GM12878 (cell line): ENCODE results near the gene RNU1-2. TPM values are rescaled to one million over a fixed set of nuclear protein-coding genes. Genes with fewer than 3 reads are reported as not detected.
A peak's percentile ranks its signal among the peaks of the same experiment; 100 is the strongest.
"Not testable (repeated sequence)": the region's sequence is repeated elsewhere in the genome, so short reads cannot be mapped to it uniquely, and the experiment has no call there.

Source experiments
- ATAC-seq: fragments of 200-7000 bp; cut with Tn5 transposase; 3 replicates; pipeline ENCODE4 v1.9.1; 2020; ENCODE audit warnings: mild to moderate bottlenecking, moderate library complexity
- Bru-seq: library from RNA; stranded (reverse); fragments of 400-500 nt; gene quantifications from one replicate; lab custom pipeline; 2021; lab: Mats Ljungman, UMichigan
- BruChase-seq, 2 experiments: library from RNA; stranded (reverse); fragments of 400-500 nt; gene quantifications; one replicate each; lab custom pipeline; 2021; lab: Mats Ljungman, UMichigan
- BruUV-seq: library from RNA; stranded (reverse); fragments of 400-500 nt; replicated peaks from 2 replicates; lab custom pipeline; 2021; lab: Mats Ljungman, UMichigan
- CTCF ChIA-PET: fragments of 300-600 bp; sonication (Branson Sonifier 250); formaldehyde crosslinking; extraction: SDS; loops from one replicate; lab custom pipeline; 2021; ENCODE audit warnings: inconsistent platforms; lab: Yijun Ruan, JAX
- POLR2A ChIA-PET: fragments of 350-600 bp; formaldehyde crosslinking; extraction: SDS; loops from one replicate; lab custom pipeline; 2021; ENCODE audit warnings: inconsistent platforms; lab: Charles Lee
- RAD21 ChIA-PET: fragments of 300-600 bp; sonication (Branson Sonifier 250); formaldehyde crosslinking; loops from one replicate; lab custom pipeline; 2023; ENCODE audit warnings: antibody characterized with exemption; ENCODE audit not compliant: unreplicated experiment; lab: Charles Lee
- SMC1A ChIA-PET: fragments of 300-600 bp; sonication (Branson Sonifier 250); formaldehyde crosslinking; loops from one replicate; lab custom pipeline; 2023; ENCODE audit not compliant: unreplicated experiment, uncharacterized antibody; lab: Charles Lee
- DNase-seq: peaks from one replicate; pipeline ENCODE4 v3.0.0-alpha.2; 2011; ENCODE audit warnings: low read depth, low spot score
- FAIRE-seq: peaks from 3 replicates; lab custom pipeline; 2011; peaks lifted over from hg19 to GRCh38; lab: Jason Lieb, UNC
- H2AFZ ChIP-seq: 2 replicates; pipeline ENCODE4 v1.6.0; 2011; ENCODE audit warnings: low read depth, low read length, control low read depth; ENCODE audit not compliant: control insufficient read depth
- H3K27ac ChIP-seq: 2 replicates; pipeline ENCODE4 v1.5.1; 2011; ENCODE audit warnings: control low read depth; ENCODE audit not compliant: control insufficient read depth, insufficient read depth
- H3K27me3 ChIP-seq, 2 experiments: replicated peaks in 1 of 2; 2 replicates each; pipeline versions ENCODE4 v1.6.0 to v1.6.1; 2011; ENCODE audit warnings: low read length in 1 of 2; ENCODE audit not compliant: control insufficient read depth in 2 of 2, insufficient read depth in 2 of 2
- H3K36me3 ChIP-seq, 2 experiments: 2 replicates each; pipeline ENCODE4 v1.5.1; 2011; ENCODE audit warnings: low read length in 1 of 2; ENCODE audit not compliant: control insufficient read depth in 2 of 2, insufficient read depth in 2 of 2
- H3K4me1 ChIP-seq: 2 replicates; pipeline ENCODE4 v1.6.1; 2011; ENCODE audit warnings: mild to moderate bottlenecking, low read length, moderate library complexity, mixed read lengths; ENCODE audit not compliant: control insufficient read depth, insufficient read depth
- H3K4me2 ChIP-seq: 2 replicates; pipeline ENCODE4 v1.6.0; 2011; ENCODE audit warnings: control low read depth; ENCODE audit not compliant: control insufficient read depth, insufficient read depth
- H3K4me3 ChIP-seq: fragments of 200-600 bp; sonication (generic); 2 replicates; pipeline ENCODE4 v1.5.1; 2016
- H3K79me2 ChIP-seq: 2 replicates; pipeline ENCODE4 v1.6.0; 2011; ENCODE audit warnings: low read length; ENCODE audit not compliant: control insufficient read depth, insufficient read depth
- H3K9ac ChIP-seq: 2 replicates; pipeline ENCODE4 v1.8.0; 2011; ENCODE audit warnings: low read length, control low read depth, mixed read lengths; ENCODE audit not compliant: control insufficient read depth, insufficient read depth
- H3K9me3 ChIP-seq: replicated peaks from 3 replicates; pipeline ENCODE4 v1.5.1; 2011; ENCODE audit warnings: mild to moderate bottlenecking, low read length; ENCODE audit not compliant: control insufficient read depth, insufficient read depth
- H4K20me1 ChIP-seq: 2 replicates; pipeline ENCODE4 v1.6.0; 2011; ENCODE audit not compliant: control insufficient read depth, insufficient read depth
- CBX5 ChIP-seq: sonication (generic); IDR thresholded peaks from 2 replicates; pipeline ENCODE4 v1.6.1; 2016; ENCODE audit warnings: low read depth, moderate library complexity, mild to moderate bottlenecking, inconsistent platforms
- CREB1 ChIP-seq: IDR thresholded peaks from 2 replicates; pipeline ENCODE4 v1.6.1; 2012; ENCODE audit warnings: low read depth, mild to moderate bottlenecking, inconsistent platforms
- EED ChIP-seq: sonication (generic); IDR thresholded peaks from 2 replicates; pipeline ENCODE4 v1.6.1; 2016; ENCODE audit warnings: antibody characterized with exemption, low read depth
- EGR1 ChIP-seq, 2 experiments: IDR thresholded peaks; 1 replicate in 1 of 2; 2 replicates in 1 of 2; pipeline ENCODE4 v1.6.1; 2011 to 2012; ENCODE audit warnings: low read depth in 2 of 2, low read length in 2 of 2, borderline replicate concordance in 1 of 2, mild to moderate bottlenecking in 1 of 2, moderate library complexity in 1 of 2
- FOXM1 ChIP-seq: IDR thresholded peaks from 2 replicates; pipeline ENCODE4 v1.6.1; 2012; ENCODE audit warnings: low read depth, mild to moderate bottlenecking, inconsistent platforms, low read length, moderate library complexity
- HDAC6 ChIP-seq: fragments of 200-600 bp; sonication (generic); IDR thresholded peaks from one replicate; pipeline ENCODE4 v1.8.0; 2017; ENCODE audit warnings: antibody characterized with exemption; ENCODE audit not compliant: unreplicated experiment
- MEF2A ChIP-seq: IDR thresholded peaks from 2 replicates; pipeline ENCODE4 v1.6.1; 2011; ENCODE audit warnings: low read depth, mild to moderate bottlenecking, low read length, moderate library complexity; ENCODE audit not compliant: insufficient read depth
- PBX3 ChIP-seq: IDR thresholded peaks from 2 replicates; pipeline ENCODE4 v1.6.1; 2011; ENCODE audit warnings: mild to moderate bottlenecking, low read depth, low read length, moderate library complexity; ENCODE audit not compliant: insufficient replicate concordance
- POLR2A ChIP-seq: IDR thresholded peaks from 2 replicates; pipeline ENCODE4 v1.6.1; 2011; ENCODE audit warnings: low read depth, mild to moderate bottlenecking, low read length
- POU2F2 ChIP-seq: IDR thresholded peaks from 3 replicates; pipeline ENCODE4 v1.6.1; 2011; ENCODE audit warnings: low read depth, mild to moderate bottlenecking, low read length, borderline replicate concordance
- RELA ChIP-seq: fragments of 450-650 bp; IDR thresholded peaks from 2 replicates; pipeline ENCODE4 v1.8.0; 2014; ENCODE audit warnings: borderline replicate concordance; ENCODE audit not compliant: partially characterized antibody
- SKIL ChIP-seq: fragments of 450-650 bp; IDR thresholded peaks from 2 replicates; pipeline ENCODE4 v1.6.1; 2017; ENCODE audit warnings: mild to moderate bottlenecking, low read depth, inconsistent platforms; ENCODE audit not compliant: poor library complexity, severe bottlenecking
- TCF3 ChIP-seq: IDR thresholded peaks from 2 replicates; pipeline ENCODE4 v1.6.1; 2012; ENCODE audit warnings: low read depth, mild to moderate bottlenecking, low read length, borderline replicate concordance; ENCODE audit not compliant: insufficient read depth
- ZBED1 ChIP-seq: IDR thresholded peaks from 2 replicates; pipeline ENCODE4 v1.6.1; 2016; ENCODE audit warnings: borderline replicate concordance
- WGBS: methylation state at CpG from one replicate; pipeline ENCODE4 v1.1.6; 2016; ENCODE audit warnings: low lambda C conversion rate; ENCODE audit not compliant: insufficient replicate concordance, insufficient coverage; ENCODE audit errors: missing lambda C conversion rate; 5-methylcytosine and 5-hydroxymethylcytosine counted together
- in situ Hi-C: fragments of 300-500 bp; cut with MboI; formaldehyde crosslinking; loops from 9 replicates; pipeline ENCODE4 v1.14.3; 2018; ENCODE audit warnings: mixed read lengths
- intact Hi-C: fragments of 100-400 bp; cut with micrococcal nuclease; formaldehyde crosslinking; loops from one replicate; pipeline ENCODE4 v1.14.2; 2022; ENCODE audit not compliant: unreplicated experiment
- long read RNA-seq, 2 experiments: library from polyadenylated mRNA; unstranded; transcript quantifications; one replicate each; pipeline ENCODE4 v2.0.0, GENCODE V29; 2019 to 2020
- polyA minus RNA-seq, 3 experiments: library from RNA; depleted of rRNA, polyadenylated mRNA; stranded (reverse); fragments of >200 nt; gene quantifications; 2 replicates each; pipeline ENCODE4 v1.2.3, GENCODE V29; 2011
- polyA plus RNA-seq, 11 experiments: library from polyadenylated mRNA; depleted of rRNA in 4 of 11; unstranded in 6 of 11; stranded (reverse) in 5 of 11; fragments of >200 nt; fragmentation: Nextera tagmentation in 4 of 11; fragmentation: Illumina TruSeq in 1 of 11; extraction: Ambion mirVana in 4 of 11; extraction: Trizol in 1 of 11; gene quantifications; 1 replicate in 1 of 11; 2 replicates in 10 of 11; pipeline versions ENCODE4 v1.2.1 to v1.2.3, GENCODE V29; 2011 to 2016; ENCODE audit warnings: inconsistent platforms in 2 of 11, missing spikeins in 2 of 11, low read depth in 1 of 11
- total RNA-seq, 4 experiments: library from RNA; depleted of rRNA in 3 of 4; stranded (reverse); fragments of >200 nt in 3 of 4; fragmentation: Illumina TruSeq in 1 of 4; extraction: Trizol in 1 of 4; gene quantifications; 2 replicates each; pipeline versions ENCODE4 v1.2.1 to v1.2.3, GENCODE V29; 2013 to 2021

RNU1-2 gene
- total RNA-seq (2013; cell fraction: nucleolus; rRNA removed), result under 0.01 TPM in 2 replicates
- total RNA-seq (2014; rRNA removed), result under 0.01 TPM in 2 replicates
- total RNA-seq (2014; rRNA removed; fragmentation: Illumina TruSeq; extraction: Trizol), result 20,946 and 25,634 TPM in 2 replicates
- total RNA-seq (2021), result 2,403 and 2,678 TPM in 2 replicates
- polyA plus RNA-seq (2011; ENCODE audit: low read depth), result not detected
- 82.4 and 113 TPM in 2 replicates for polyA plus RNA-seq (2011; rRNA removed)
- polyA plus RNA-seq (2011; cell fraction: cytosol; rRNA removed), result under 0.01 TPM in 1 of 2 replicates, not detected in the other
- under 0.01 TPM in 2 replicates for polyA plus RNA-seq (2011; cell fraction: nucleus; rRNA removed)
- 66.2 TPM in 1 of 2 replicates, not detected in the other for polyA plus RNA-seq (2012)
- polyA plus RNA-seq (2014; fragmentation: Illumina TruSeq; extraction: Trizol), result not detected in 2 replicates
- polyA plus RNA-seq (2014; fragmentation: Nextera tagmentation; extraction: Ambion mirVana), result 1 to 10 TPM; 4.5 to 4.9 TPM
- polyA plus RNA-seq (2014; rRNA removed), result not detected in 2 replicates
- 1 to 10 TPM; 2.6 to 3.6 TPM for polyA plus RNA-seq (2016; fragmentation: Nextera tagmentation; extraction: Ambion mirVana)
- under 0.01 and 12,429 TPM in 2 replicates for polyA minus RNA-seq (2011; rRNA and poly(A)+ RNA removed)
- 90,580 and 95,504 TPM in 2 replicates for polyA minus RNA-seq (2011; cell fraction: cytosol; rRNA and poly(A)+ RNA removed)
- polyA minus RNA-seq (2011; cell fraction: nucleus; rRNA and poly(A)+ RNA removed), result 67,711 and 110,374 TPM in 2 replicates
- Bru-seq, nascent RNA, result percentile 97 among the genes with signal in this experiment
- percentile 59 among the genes with signal in this experiment for BruChase-seq, experiment 1, labeled RNA remaining after a 6-hour chase
- percentile 72 among the genes with signal in this experiment for BruChase-seq, experiment 2, labeled RNA remaining after a 2-hour chase
- long read RNA-seq, experiment 1, result 0 reads
- long read RNA-seq, experiment 2, result 0 reads

GRCh38 chr1:16895598-16896315 is at the start of gene RNU1-2:
TSS of gene RNU1-2 (plus strand) at chr1:16895980.
- WGBS, result 0% methylated on average over 16 of the region's 39 CpGs
- peak; percentile 100 for ATAC-seq
- peak within 1 kb of the TSS; percentile 59 for H3K4me2 ChIP-seq
- intact Hi-C loops, result loop anchor here (1.0 to 2.0 kb wide), 2 partner anchors 10 to 151 kb away; no protein-coding TSS in a partner anchor
- POLR2A ChIA-PET, result interaction anchor here (1.3 kb wide), 1 partner anchor 10 kb away, joined by 5 read pairs; no protein-coding TSS in a partner anchor
- H3K4me3 ChIP-seq, result peak within 1 kb of the TSS; percentile 41; the same call in 1 of the 2 replicates
- TSS peak; percentile 100 for BruUV-seq
- peak within 1 kb of the TSS; percentile 58; the same call in 1 of the 2 replicates for H3K9ac ChIP-seq
- H3K9me3 ChIP-seq, FAIRE-seq, H3K36me3 ChIP-seq, H3K4me1 ChIP-seq, H3K79me2 ChIP-seq, H3K27me3 ChIP-seq, SMC1A ChIA-PET, in situ Hi-C loops, H4K20me1 ChIP-seq, CTCF ChIA-PET, RAD21 ChIA-PET: not testable (repeated sequence)
- peak within 1 kb of the TSS; percentile 81 for H2AFZ ChIP-seq
- DNase-seq, result peak; percentile 98
- H3K27ac ChIP-seq, result peak within 1 kb of the TSS; percentile 78
- TF ChIP-seq TCF3 (0 out of 2 replicates have a peak, but pooled peaks have one; percentile 80), MEF2A (peak; percentile 70), RELA (peak; percentile 40), EGR1 (IDR thresholded peaks at IDR 0.05; ENCODE audit: borderline replicate concordance in 1 of 2, low read depth in 2 of 2, low read length in 2 of 2) (peak in 1 of 2 experiments; percentile 16; a peak in 1 of 3 replicates), PBX3 (peak; percentile 24), POU2F2 (peak; percentile 97), ZBED1 (peak; percentile 100), CREB1 (peak; percentile 48), POLR2A (peak; percentile 78), EED (peak; percentile 60), FOXM1 (peak; percentile 85), CBX5 (peak; percentile 60; the same call in 1 of the 2 replicates), SKIL (peak; percentile 47), HDAC6 (peak; percentile 84)
